Measurements from ENCODE around the gene PHACTR3. TPM values are rescaled to one million over a fixed set of nuclear protein-coding genes. Genes with fewer than 3 reads are reported as not detected.

PHACTR3 gene
- total and polyA plus RNA-seq, 2 donors (not counting 3 experiments of a cell fraction or from before 2014, with no cell fraction given) = not detected

DNA sequence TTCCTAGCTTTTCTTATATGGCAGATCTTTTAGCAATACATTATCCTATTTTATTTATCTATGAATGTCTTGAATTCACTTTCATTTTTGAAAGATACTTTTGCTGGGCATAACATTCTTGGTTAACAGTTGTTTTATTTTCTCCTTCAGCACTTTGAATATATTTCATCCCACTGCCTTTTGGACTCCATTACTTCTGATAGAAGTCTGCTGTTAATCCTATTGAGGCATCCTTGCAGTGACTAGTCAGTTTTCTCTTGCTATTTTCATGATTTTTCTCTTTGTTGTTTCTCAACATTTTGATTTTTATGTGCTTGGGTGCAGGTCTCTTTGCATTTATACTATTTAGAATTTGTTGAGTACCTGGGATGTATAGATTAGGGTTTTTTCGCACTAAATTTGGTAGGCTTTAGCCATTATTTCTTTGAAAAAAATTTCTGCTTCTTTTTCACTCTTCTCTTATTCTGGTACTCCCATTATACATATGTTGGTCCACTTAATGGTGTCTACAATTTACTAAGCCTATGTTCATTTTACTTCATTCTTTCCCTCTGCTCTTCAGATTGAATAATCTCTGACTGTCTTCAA lies 53.2 kb downstream of the PHACTR3 start:
- no peaks in the 10 kb centered on the region for H3K36me3 ChIP-seq (ENCODE audit: control insufficient read depth in 2 of 2, extremely low read depth in 1 of 2, insufficient read depth in 2 of 2, low read length in 2 of 2)
- intact Hi-C loops (cut with micrococcal nuclease) (no loop called here), dilution Hi-C loops (cut with MboI; ENCODE audit: extremely low pct_ligation_motif_present, low sequenced_read_pairs) (no loop called here)
- no peak overlapping the region for H2AFZ ChIP-seq (ENCODE audit: low read depth, low read length)
- no peak overlapping the region for H3K27ac ChIP-seq (ENCODE audit: insufficient read depth, low read depth, low read length)
- TF ChIP-seq JUN (IDR thresholded peaks at IDR 0.05; ENCODE audit: borderline replicate concordance, insufficient read depth, insufficient read length, low read depth) = no peak
- TF ChIP-seq POLR2A (IDR thresholded peaks at IDR 0.05; ENCODE audit: low read depth, low read length) = no peak
- no peak for TF ChIP-seq GATA2 (IDR thresholded peaks at IDR 0.05; ENCODE audit: insufficient read depth, insufficient read length, low read depth, low read length)
- TF ChIP-seq POLR2AphosphoS5 (IDR thresholded peaks at IDR 0.05; ENCODE audit: insufficient read depth, low read depth, low read length) = no peak
- TF ChIP-seq, protein P1, sequence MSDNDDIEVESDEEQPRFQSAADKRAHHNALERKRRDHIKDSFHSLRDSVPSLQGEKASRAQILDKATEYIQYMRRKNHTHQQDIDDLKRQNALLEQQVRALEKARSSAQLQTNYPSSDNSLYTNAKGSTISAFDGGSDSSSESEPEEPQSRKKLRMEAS (IDR thresholded peaks at IDR 0.05; ENCODE audit: insufficient read depth, insufficient read length) = no peak
- no peak for TF ChIP-seq MYC (IDR thresholded peaks at IDR 0.05; ENCODE audit: low read depth, low read length)
- no peak for TF ChIP-seq EZH2 (IDR thresholded peaks at IDR 0.05; ENCODE audit: borderline replicate concordance, low read depth, low read length, severe bottlenecking)
- TF ChIP-seq CTCF (IDR thresholded peaks at IDR 0.05; ENCODE audit: extremely low read depth in 1 of 2, insufficient read depth in 1 of 2, low read depth in 1 of 2, low read length in 2 of 2) = no peak
- H3K4me3 ChIP-seq (replicated peaks in 1 of 3; ENCODE audit: insufficient read depth in 1 of 3, low read depth in 1 of 3, low read length in 3 of 3) = no peak overlapping the region
- H3K9me3 ChIP-seq (replicated peaks; ENCODE audit: control insufficient read depth, insufficient read depth, low read length) = no peaks in the 10 kb centered on the region
- no peaks in the 10 kb centered on the region for H3K27me3 ChIP-seq (ENCODE audit: control insufficient read depth in 2 of 2, insufficient read depth in 2 of 2, low read length in 2 of 2)
- CTCF ChIA-PET = no interaction called here
- DNase-seq (ENCODE audit: low read depth, low spot score) (no peak), FAIRE-seq (no peak)
- no peaks in the 10 kb centered on the region for H3K9me1 ChIP-seq (replicated peaks; ENCODE audit: control insufficient read depth, extremely low read depth, insufficient read depth, low read length)
- BruUV-seq (replicated peaks) = no TSS peak
- H3K9ac ChIP-seq (replicated peaks; ENCODE audit: extremely low read depth, insufficient read depth, low read length) = no peak overlapping the region
- no peaks in the 10 kb centered on the region for H3K79me2 ChIP-seq (ENCODE audit: control insufficient read depth, insufficient read depth, low read length)
- H3K4me1 ChIP-seq (ENCODE audit: control insufficient read depth, extremely low read depth, insufficient read depth, low read length) = no peaks in the 10 kb centered on the region
- no peaks in the 10 kb centered on the region for H4K20me1 ChIP-seq (replicated peaks; ENCODE audit: control insufficient read depth, extremely low read depth, insufficient read depth, low read length)
- POLR2A ChIA-PET = no interaction called here
- no peak overlapping the region for H3K4me2 ChIP-seq (ENCODE audit: insufficient read depth, low read length)
